Spleen (tissue), 11 donors: ENCODE data around the gene ERC2. TPM values are rescaled to one million over a fixed set of nuclear protein-coding genes. Genes with fewer than 3 reads are reported as not detected.
A peak's percentile ranks its signal among the peaks of the same experiment; 100 is the strongest.

ENCODE experiments used
- DNase-seq: peaks from one replicate; pipeline ENCODE4 v3.0.0-alpha.2; 2020
- H3K27ac ChIP-seq, 8 donors: fragments of 200-600 bp; sonication (generic) in 7 of 8; 1 replicate in 4 of 8; 2 replicates in 4 of 8; pipeline versions ENCODE4 v1.5.0 to v1.8.0; 2016 to 2021; ENCODE audit warnings: inconsistent platforms in 4 of 8, mild to moderate bottlenecking in 4 of 8, moderate library complexity in 1 of 8
- H3K27me3 ChIP-seq, 7 donors: fragments of 200-600 bp; sonication (generic) in 6 of 7; replicated peaks in 1 of 7; 1 replicate in 4 of 7; 2 replicates in 3 of 7; pipeline versions ENCODE4 v1.5.0 to v1.8.0; 2016 to 2021; ENCODE audit warnings: inconsistent platforms in 3 of 7, mild to moderate bottlenecking in 1 of 7
- H3K36me3 ChIP-seq, 6 donors: fragments of 200-600 bp; sonication (generic) in 5 of 6; 1 replicate in 4 of 6; 2 replicates in 2 of 6; pipeline versions ENCODE4 v1.5.0 to v1.8.0; 2016 to 2021; ENCODE audit warnings: inconsistent platforms in 2 of 6
- H3K4me1 ChIP-seq, 6 donors: fragments of 200-600 bp; sonication (generic) in 5 of 6; 1 replicate in 3 of 6; 2 replicates in 3 of 6; pipeline versions ENCODE4 v1.5.0 to v1.8.0; 2016 to 2021; ENCODE audit warnings: inconsistent platforms in 3 of 6
- H3K4me3 ChIP-seq, 8 donors: fragments of 200-600 bp; sonication (generic) in 7 of 8; 1 replicate in 4 of 8; 2 replicates in 4 of 8; pipeline versions ENCODE4 v1.5.0 to v1.8.0; 2016 to 2021; ENCODE audit warnings: inconsistent platforms in 4 of 8, mild to moderate bottlenecking in 4 of 8, moderate library complexity in 2 of 8
- H3K9me3 ChIP-seq, 8 donors: fragments of 200-600 bp; sonication (generic) in 7 of 8; 1 replicate in 4 of 8; 2 replicates in 4 of 8; pipeline versions ENCODE4 v1.5.0 to v1.8.0; 2016 to 2021; ENCODE audit warnings: inconsistent platforms in 4 of 8
- POLR2A ChIP-seq, 3 donors: fragments of 450-650 bp; IDR thresholded peaks; one replicate each; pipeline ENCODE4 v1.5.1; 2017; ENCODE audit warnings: antibody characterized with exemption in 3 of 3, mild to moderate bottlenecking in 1 of 3
- POLR2AphosphoS5 ChIP-seq, 3 donors: sonication (generic); formaldehyde crosslinking; IDR thresholded peaks; one replicate each; pipeline ENCODE4 v1.5.1; 2017; ENCODE audit warnings: antibody characterized with exemption in 3 of 3
- WGBS, 5 donors: extraction: QIAGEN DNeasy Blood & Tissue Kit in 3 of 5; methylation state at CpG; one replicate each; pipeline versions ENCODE4 v1.1.5 to v1.1.7; 2013 to 2018; 5-methylcytosine and 5-hydroxymethylcytosine counted together
- intact Hi-C: fragments of 100-400 bp; cut with DNase I; formaldehyde crosslinking; loops from one replicate; pipeline ENCODE4 v1.15.0; 2023; ENCODE audit warnings: low total_unique reads
- polyA plus RNA-seq, 3 donors: library from polyadenylated mRNA; stranded (reverse); fragments of 200-250 nt; gene quantifications; one replicate each; pipeline ENCODE4 v1.2.1, GENCODE V29; 2013
- total RNA-seq, 7 donors: library from RNA; depleted of rRNA in 3 of 7; stranded (reverse); fragments of >200 nt in 3 of 7; fragmentation: NEBNext Ultra II Directional in 4 of 7; extraction: Animal tissue kit (Norgen Biotek cat#: 25700) in 4 of 7; gene quantifications; one replicate each; pipeline versions ENCODE4 v1.1.0 to v1.2.1, GENCODE V29; 2016 to 2021
- TF ChIP-seq, protein P1 (sequence below), 11 experiments: fragments of 200-600 bp in 7 of 11; fragments of 450-650 bp in 4 of 11; sonication (generic) in 4 of 11; IDR thresholded peaks in 8 of 11; conservative IDR thresholded peaks in 3 of 11; 1 replicate in 7 of 11; 2 replicates in 4 of 11; pipeline versions ENCODE4 v1.4.0 to v1.8.0; 2016 to 2021; ENCODE audit warnings: antibody characterized with exemption in 11 of 11, inconsistent platforms in 4 of 11, mild to moderate bottlenecking in 1 of 11
- donor health status: healthy with polysubstance abuse.
- donor health status: DM: no; HTN: no; CAD: no; lungs with moderate emphysema.
- donor health status: DM: no; HTN: no; CAD: no.
- donor health status: Bipolar disorder and iron deficiency.
- donor health status: healthy.
- donor health status: DM: no; HTN: no; CAD: no.
- donor health status: DM: yes; HTN: yes; CAD: no.

ERC2 gene
- total and polyA plus RNA-seq, 10 donors: 0.04 to 4.9 (median 0.39) TPM

DNA sequence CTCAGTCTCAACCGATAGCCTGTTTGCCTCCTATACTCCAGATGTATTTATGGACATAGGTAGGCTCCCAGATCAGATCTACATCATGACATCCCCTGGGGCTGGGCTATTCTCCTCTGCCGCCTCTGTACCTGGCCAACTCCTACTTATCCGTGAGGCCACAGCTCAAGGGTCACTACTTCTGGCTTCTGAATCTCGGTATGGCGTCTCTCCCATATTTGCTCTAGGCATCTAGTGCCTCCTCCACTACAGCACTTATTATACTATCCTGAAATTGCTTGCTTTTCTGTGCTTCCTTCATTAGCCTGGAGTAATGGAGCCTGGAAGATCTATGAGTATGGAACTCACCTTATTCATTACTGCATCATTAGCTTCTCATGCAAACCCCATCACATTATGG lies 808.6 kb downstream of the ERC2 start:
- Histone ChIP-seq H3K27ac (no peak overlapping the region), H3K27me3 (peaks cover 0 to 4% (median 0%) of the 10 kb centered on the region in 7 donors), H3K9me3 (no peaks in the 10 kb centered on the region), H3K4me3 (no peak overlapping the region), H3K4me1 (peaks cover 0 to 8% (median 0%) of the 10 kb centered on the region in 6 donors), H3K36me3 (no peaks in the 10 kb centered on the region)
- intact Hi-C loops: no loop called here
- TF ChIP-seq POLR2A (IDR thresholded peaks at IDR 0.05) (no peak), POLR2AphosphoS5 (IDR thresholded peaks at IDR 0.05) (no peak)
- TF ChIP-seq, protein P1, sequence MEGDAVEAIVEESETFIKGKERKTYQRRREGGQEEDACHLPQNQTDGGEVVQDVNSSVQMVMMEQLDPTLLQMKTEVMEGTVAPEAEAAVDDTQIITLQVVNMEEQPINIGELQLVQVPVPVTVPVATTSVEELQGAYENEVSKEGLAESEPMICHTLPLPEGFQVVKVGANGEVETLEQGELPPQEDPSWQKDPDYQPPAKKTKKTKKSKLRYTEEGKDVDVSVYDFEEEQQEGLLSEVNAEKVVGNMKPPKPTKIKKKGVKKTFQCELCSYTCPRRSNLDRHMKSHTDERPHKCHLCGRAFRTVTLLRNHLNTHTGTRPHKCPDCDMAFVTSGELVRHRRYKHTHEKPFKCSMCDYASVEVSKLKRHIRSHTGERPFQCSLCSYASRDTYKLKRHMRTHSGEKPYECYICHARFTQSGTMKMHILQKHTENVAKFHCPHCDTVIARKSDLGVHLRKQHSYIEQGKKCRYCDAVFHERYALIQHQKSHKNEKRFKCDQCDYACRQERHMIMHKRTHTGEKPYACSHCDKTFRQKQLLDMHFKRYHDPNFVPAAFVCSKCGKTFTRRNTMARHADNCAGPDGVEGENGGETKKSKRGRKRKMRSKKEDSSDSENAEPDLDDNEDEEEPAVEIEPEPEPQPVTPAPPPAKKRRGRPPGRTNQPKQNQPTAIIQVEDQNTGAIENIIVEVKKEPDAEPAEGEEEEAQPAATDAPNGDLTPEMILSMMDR (IDR thresholded peaks at IDR 0.05 in 8 of 11, conservative IDR thresholded peaks at IDR 0.05 in 3 of 11): no peak
- DNase-seq: no peak
- 88 to 95% (median 89%) methylated on average over 5 of the region's 5 CpGs for WGBS, 5 donors

DNA sequence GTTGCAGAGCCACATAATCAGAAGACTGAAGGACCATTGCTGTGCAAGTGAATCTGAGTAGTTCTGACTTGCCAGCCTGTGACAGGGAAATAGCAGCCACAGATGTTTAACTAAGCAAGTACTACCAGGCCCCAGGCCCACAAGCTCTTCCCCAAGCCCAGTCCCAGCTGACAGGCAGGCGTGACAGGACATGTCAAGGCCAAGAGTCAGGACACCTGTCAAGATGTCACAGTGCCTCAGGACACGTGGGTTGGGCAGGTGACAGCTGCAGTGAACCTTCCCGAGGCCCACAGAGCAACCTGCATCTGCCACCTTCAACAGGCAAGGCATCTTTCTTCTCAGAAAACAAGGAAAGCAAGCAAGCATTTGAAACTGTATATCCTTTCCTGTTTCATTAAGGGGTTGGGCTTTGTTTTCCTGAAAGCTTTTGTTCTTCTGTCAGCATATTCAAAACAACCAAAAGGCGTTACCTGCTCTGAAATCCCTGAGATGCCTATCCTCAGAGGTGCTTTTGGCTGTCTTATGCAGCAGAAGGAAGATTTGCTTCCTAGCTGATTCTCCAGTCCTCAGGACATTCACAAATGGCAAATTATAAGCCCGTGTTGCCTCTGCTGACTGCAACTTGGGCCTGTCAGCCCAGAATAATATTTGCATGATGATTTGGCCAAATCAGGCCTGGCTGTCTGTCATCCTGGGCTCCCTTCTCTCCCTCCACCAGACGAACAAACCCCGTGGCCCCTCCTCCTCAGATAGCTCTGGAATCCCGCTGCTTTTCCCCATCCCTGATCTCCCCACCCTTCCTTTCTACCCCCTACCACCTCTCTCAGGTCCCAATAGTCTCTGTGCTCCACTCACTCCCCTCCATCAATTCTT lies 809.3 kb downstream of the ERC2 start:
- 79 to 86% (median 83%) methylated on average over 8 of the region's 8 CpGs for WGBS, 5 donors
- Histone ChIP-seq H3K27me3 (peaks cover 0 to 4% (median 0%) of the 10 kb centered on the region in 7 donors), H3K36me3 (no peaks in the 10 kb centered on the region), H3K9me3 (no peaks in the 10 kb centered on the region), H3K4me3 (no peak overlapping the region), H3K27ac (no peak overlapping the region), H3K4me1 (peaks cover 0 to 8% (median 0%) of the 10 kb centered on the region in 6 donors)
- TF ChIP-seq POLR2AphosphoS5 (IDR thresholded peaks at IDR 0.05) (peak in 1 of 3 donors; percentile 41), POLR2A (IDR thresholded peaks at IDR 0.05) (no peak)
- TF ChIP-seq, protein P1 (IDR thresholded peaks at IDR 0.05 in 8 of 11, conservative IDR thresholded peaks at IDR 0.05 in 3 of 11): no peak
- intact Hi-C loops: no loop called here
- no peak for DNase-seq

DNA sequence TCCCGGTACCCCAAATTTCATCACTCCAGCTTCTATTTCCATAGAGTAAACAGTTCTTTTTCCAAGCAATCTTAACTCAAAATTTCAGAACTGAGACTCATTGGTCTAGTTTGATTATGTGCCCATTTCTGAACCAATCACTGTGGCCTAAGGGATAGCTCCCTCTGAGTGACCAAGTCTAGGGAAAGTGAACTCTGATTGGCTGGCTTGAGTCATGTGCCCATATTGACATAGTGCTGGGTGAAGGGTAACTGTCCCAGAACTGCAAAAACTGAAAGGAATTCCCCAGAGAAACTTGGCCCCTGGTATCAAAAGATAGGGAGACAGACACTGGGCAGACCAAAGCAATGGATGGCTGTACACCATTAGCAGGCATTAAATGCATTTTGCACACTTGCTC lies 810.0 kb downstream of the ERC2 start:
- WGBS, 5 donors: 93 to 97% (median 96%) methylated on average over 1 of the region's 1 CpG
- H3K27ac ChIP-seq: no peak overlapping the region
- no peaks in the 10 kb centered on the region for H3K9me3 ChIP-seq
- no peak for DNase-seq
- TF ChIP-seq, protein P1 (IDR thresholded peaks at IDR 0.05 in 8 of 11, conservative IDR thresholded peaks at IDR 0.05 in 3 of 11): no peak
- TF ChIP-seq POLR2A (IDR thresholded peaks at IDR 0.05): no peak
- no peak for TF ChIP-seq POLR2AphosphoS5 (IDR thresholded peaks at IDR 0.05)
- no peaks in the 10 kb centered on the region for H3K36me3 ChIP-seq
- H3K27me3 ChIP-seq: peaks cover 0 to 4% (median 0%) of the 10 kb centered on the region in 7 donors
- no peak overlapping the region for H3K4me3 ChIP-seq
- H3K4me1 ChIP-seq: peaks cover 0 to 8% (median 0%) of the 10 kb centered on the region in 6 donors
- intact Hi-C loops: no loop called here

GRCh38 chr3:55655544-55655943 lies 812.7 kb downstream of the ERC2 start:
- WGBS, 5 donors: 68 to 96% (median 85%) methylated on average over 1 of the region's 1 CpG
- Histone ChIP-seq H3K4me3 (no peak overlapping the region), H3K9me3 (no peaks in the 10 kb centered on the region), H3K27ac (no peak overlapping the region), H3K27me3 (peaks cover 0 to under 1% (median 0%) of the 10 kb centered on the region in 7 donors), H3K4me1 (peaks cover 0 to 8% (median 0%) of the 10 kb centered on the region in 6 donors), H3K36me3 (no peaks in the 10 kb centered on the region)
- DNase-seq: no peak
- TF ChIP-seq, protein P1 (IDR thresholded peaks at IDR 0.05 in 8 of 11, conservative IDR thresholded peaks at IDR 0.05 in 3 of 11): no peak
- no peak for TF ChIP-seq POLR2A (IDR thresholded peaks at IDR 0.05)
- TF ChIP-seq POLR2AphosphoS5 (IDR thresholded peaks at IDR 0.05): no peak
- intact Hi-C loops: no loop called here
